Prostate gland (tissue), 2 donors: ENCODE results near the gene SFSWAP. TPM values are rescaled to one million over a fixed set of nuclear protein-coding genes. Genes with fewer than 3 reads are reported as not detected.
"Not testable (repeated sequence)": the region's sequence is repeated elsewhere in the genome, so short reads cannot be mapped to it uniquely, and the experiment has no call there.

ENCODE experiments used
- DNase-seq: peaks from one replicate; pipeline ENCODE4 v3.0.0-alpha.2; 2019; ENCODE audit warnings: low spot score
- H3K27ac ChIP-seq, 2 donors: fragments of 200-600 bp; sonication (generic); 2 replicates each; pipeline ENCODE4 v1.5.1; 2017 to 2019
- H3K27me3 ChIP-seq: fragments of 200-600 bp; sonication (generic); replicated peaks from 2 replicates; pipeline ENCODE4 v1.5.1; 2019; ENCODE audit not compliant: insufficient read depth
- H3K36me3 ChIP-seq, 2 donors: fragments of 200-600 bp; sonication (generic); 1 replicate in 1 of 2; 2 replicates in 1 of 2; pipeline versions ENCODE4 v1.5.1 to v1.8.1; 2017 to 2019
- H3K4me1 ChIP-seq: fragments of 200-600 bp; sonication (generic); replicated peaks from 2 replicates; pipeline ENCODE4 v1.5.1; 2019
- H3K4me3 ChIP-seq, 2 donors: fragments of 200-600 bp; sonication (generic); 2 replicates each; pipeline ENCODE4 v1.5.1; 2017 to 2019
- H3K9me3 ChIP-seq: fragments of 200-600 bp; sonication (generic); 2 replicates; pipeline ENCODE4 v1.5.1; 2017
- CTCF ChIP-seq, 4 experiments: fragments of 200-600 bp in 2 of 4; fragments of 450-650 bp in 2 of 4; sonication (generic) in 2 of 4; IDR thresholded peaks; 1 replicate in 3 of 4; 2 replicates in 1 of 4; pipeline ENCODE4 v1.5.1; 2016 to 2019; ENCODE audit warnings: antibody characterized with exemption in 4 of 4, mild to moderate bottlenecking in 2 of 4, moderate library complexity in 2 of 4
- POLR2A ChIP-seq: fragments of 450-650 bp; IDR thresholded peaks from one replicate; pipeline ENCODE4 v1.6.1; 2016; ENCODE audit warnings: antibody characterized with exemption, mild to moderate bottlenecking
- POLR2AphosphoS5 ChIP-seq: sonication (generic); formaldehyde crosslinking; IDR thresholded peaks from one replicate; pipeline ENCODE4 v1.6.1; 2017; ENCODE audit warnings: antibody characterized with exemption
- WGBS: methylation state at CpG from one replicate; pipeline ENCODE4 v1.1.5; 2018; 5-methylcytosine and 5-hydroxymethylcytosine counted together
- intact Hi-C: fragments of 100-400 bp; cut with DNase I; formaldehyde crosslinking; loops from one replicate; pipeline ENCODE4 v1.14.2; 2022
- total RNA-seq, 2 donors: library from RNA; depleted of rRNA; stranded (reverse); fragments of >200 nt; gene quantifications; one replicate each; pipeline ENCODE4 v1.1.0, GENCODE V29; 2016

SFSWAP gene
- total RNA-seq, 2 donors from 2014 or later, result 24.5 to 53.9 TPM

GRCh38 chr12:131677699-131678098, 33.2 kb upstream of the SFSWAP start:
- DNase-seq, result no peak
- Histone ChIP-seq H3K9me3 (no peaks in the 10 kb centered on the region), H3K27ac (no peak overlapping the region), H3K36me3 (no peaks in the 10 kb centered on the region), H3K27me3 (peaks cover 3% of the 10 kb centered on the region), H3K4me3 (no peak overlapping the region), H3K4me1 (no peaks in the 10 kb centered on the region)
- TF ChIP-seq CTCF (IDR thresholded peaks at IDR 0.05), result no peak
- no peak for TF ChIP-seq POLR2AphosphoS5
- TF ChIP-seq POLR2A, result no peak
- 87% methylated on average over 15 of the region's 15 CpGs for WGBS
- intact Hi-C loops, result no loop called here

DNA sequence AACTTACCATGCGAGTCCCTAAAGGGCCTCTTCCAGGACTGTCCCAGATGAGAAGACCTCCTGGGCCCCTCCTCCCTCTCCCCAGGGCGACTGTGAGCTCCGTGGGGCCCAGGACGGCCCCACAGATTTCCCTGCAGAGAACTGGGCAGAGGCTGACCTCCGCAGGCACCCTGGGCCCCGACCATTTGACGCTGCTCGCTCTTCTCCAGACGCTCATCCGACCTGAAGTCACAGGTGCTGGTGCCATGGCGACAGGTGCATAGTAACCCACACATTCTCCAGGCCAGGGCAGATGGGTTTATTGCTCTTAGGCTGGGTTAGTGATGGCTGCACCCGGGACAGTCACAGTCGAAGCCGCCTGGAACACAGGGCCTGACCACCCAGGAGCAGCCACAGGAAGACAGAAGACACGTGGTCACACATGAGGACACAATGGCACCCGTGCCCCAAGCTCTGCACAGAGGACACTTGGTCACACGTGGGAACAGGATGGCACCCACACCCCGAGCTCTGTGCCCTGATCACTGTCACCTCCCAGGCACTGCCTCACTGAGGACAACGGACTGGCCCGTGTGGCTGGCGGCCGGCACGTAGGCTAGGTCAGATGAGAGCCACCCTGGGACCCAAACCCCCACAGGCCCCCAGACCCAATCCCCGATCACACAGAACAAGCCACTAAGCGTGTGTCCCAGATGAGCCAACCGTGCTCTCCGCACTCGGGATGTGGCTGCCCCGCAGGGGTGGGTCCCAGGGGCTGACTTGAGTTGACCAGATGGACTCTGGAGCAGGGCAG, 32.3 kb upstream of the SFSWAP start:
- H3K36me3 ChIP-seq, H3K27ac ChIP-seq, H3K4me3 ChIP-seq: not testable (repeated sequence)

GRCh38 chr12:131679186-131679585, 31.7 kb upstream of the SFSWAP start:
- H3K27me3 ChIP-seq, H3K36me3 ChIP-seq, H3K4me1 ChIP-seq, H3K27ac ChIP-seq, DNase-seq, intact Hi-C loops, H3K9me3 ChIP-seq, H3K4me3 ChIP-seq: not testable (repeated sequence)
- 85% methylated on average over 7 of the region's 16 CpGs for WGBS

More for the DNA sequence above, 32.3 kb upstream of the SFSWAP start:
- H3K9me3 ChIP-seq, DNase-seq, intact Hi-C loops, H3K4me1 ChIP-seq, H3K27me3 ChIP-seq: not testable (repeated sequence)
- 73% methylated on average over 26 of the region's 29 CpGs for WGBS

DNA sequence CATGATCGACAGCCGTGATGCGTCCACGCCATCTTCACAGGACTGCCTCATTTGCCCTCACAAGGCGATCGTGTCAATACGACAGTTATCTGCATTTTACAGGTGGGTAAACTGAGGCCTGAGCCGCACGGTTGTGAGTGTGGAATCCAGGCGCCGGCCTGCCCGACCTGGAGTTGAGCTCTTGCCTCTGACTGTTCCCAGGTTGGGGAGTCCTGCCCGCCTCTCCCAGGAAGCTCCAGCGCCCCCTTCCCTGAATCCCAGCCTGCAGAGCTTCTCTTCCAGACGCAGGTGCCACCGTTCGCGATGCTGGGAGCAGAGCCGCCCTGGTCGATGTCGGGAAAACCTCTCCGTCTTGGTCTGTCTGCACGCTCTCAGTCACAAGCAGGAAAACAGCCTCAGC, 31.1 kb upstream of the SFSWAP start:
- H3K27me3 ChIP-seq, H3K36me3 ChIP-seq, H3K4me1 ChIP-seq, H3K9me3 ChIP-seq, H3K4me3 ChIP-seq, H3K27ac ChIP-seq, DNase-seq, intact Hi-C loops: not testable (repeated sequence)
- 90% methylated on average over 2 of the region's 23 CpGs for WGBS

- intact Hi-C loops, DNase-seq, H3K9me3 ChIP-seq, H3K36me3 ChIP-seq, H3K27ac ChIP-seq, H3K4me3 ChIP-seq, H3K4me1 ChIP-seq, H3K27me3 ChIP-seq: not testable (repeated sequence)
- WGBS, result 72% methylated on average over 14 of the region's 18 CpGs
Observed at GRCh38 chr12:131680392-131681256, 30.3 kb upstream of the SFSWAP start.

DNA sequence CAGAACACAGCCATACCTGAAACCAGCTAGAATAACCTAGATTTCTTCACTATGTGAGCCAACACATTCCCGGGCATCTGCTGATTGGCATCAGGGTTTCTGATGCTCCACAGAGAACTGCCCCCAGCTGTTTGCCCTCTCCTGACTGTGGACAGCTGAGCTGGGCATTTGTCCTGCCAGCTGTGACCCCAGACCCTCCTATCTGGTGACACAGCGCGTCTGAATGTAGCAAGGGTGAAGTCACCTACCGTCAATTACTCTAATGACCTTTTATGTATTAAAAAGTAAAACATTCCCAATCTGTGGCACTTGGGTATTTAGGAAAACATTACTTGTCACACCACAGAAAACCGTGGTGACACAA, 29.7 kb upstream of the SFSWAP start:
- Histone ChIP-seq H3K36me3 (no peaks in the 10 kb centered on the region), H3K27ac (no peak overlapping the region), H3K9me3 (no peaks in the 10 kb centered on the region), H3K27me3 (peaks cover 3% of the 10 kb centered on the region), H3K4me1 (no peaks in the 10 kb centered on the region), H3K4me3 (no peak overlapping the region)
- intact Hi-C loops, result no loop called here
- 74% methylated on average over 5 of the region's 5 CpGs for WGBS
- no peak for TF ChIP-seq CTCF (IDR thresholded peaks at IDR 0.05)
- TF ChIP-seq POLR2A, result no peak
- TF ChIP-seq POLR2AphosphoS5, result no peak
- DNase-seq, result no peak

GRCh38 chr12:131681746-131682509, 29.0 kb upstream of the SFSWAP start:
- H3K27ac ChIP-seq, intact Hi-C loops, DNase-seq, H3K27me3 ChIP-seq, H3K4me3 ChIP-seq, H3K36me3 ChIP-seq, H3K9me3 ChIP-seq, H3K4me1 ChIP-seq: not testable (repeated sequence)
- WGBS, result 31% methylated on average over 22 of the region's 25 CpGs
